Measurements from ENCODE around the gene ATG7.
A peak's percentile ranks its signal among the peaks of the same experiment; 100 is the strongest.

ATG7 gene

DNA sequence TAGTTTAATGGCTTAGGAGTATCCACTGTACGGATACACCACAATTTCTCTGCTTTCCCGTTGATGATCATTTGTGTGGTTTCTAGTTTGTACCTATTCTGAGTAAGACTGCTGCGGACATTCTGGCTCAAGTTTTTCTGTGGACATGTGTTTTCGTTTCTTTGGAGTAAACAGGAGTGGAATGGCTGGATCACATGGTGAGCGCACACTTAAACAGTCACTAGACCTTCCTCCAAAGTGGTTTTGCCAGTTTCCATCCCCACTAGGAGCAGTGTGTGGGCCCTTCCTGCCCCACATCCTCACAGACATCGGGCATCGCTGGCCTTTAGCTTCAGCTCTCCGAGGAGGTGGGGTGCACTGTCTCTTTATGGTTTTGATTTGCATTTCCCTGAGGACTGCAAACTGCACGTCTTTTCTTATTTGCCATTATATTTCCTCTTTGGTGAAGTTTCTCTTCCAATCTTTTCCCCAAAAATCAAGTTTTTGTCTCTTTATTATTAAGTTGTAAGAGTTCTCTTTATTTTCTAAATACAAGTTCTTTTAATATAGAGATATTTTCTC is 277.5 kb downstream of the ATG7 start:
- no peak for DNase-seq

DNA sequence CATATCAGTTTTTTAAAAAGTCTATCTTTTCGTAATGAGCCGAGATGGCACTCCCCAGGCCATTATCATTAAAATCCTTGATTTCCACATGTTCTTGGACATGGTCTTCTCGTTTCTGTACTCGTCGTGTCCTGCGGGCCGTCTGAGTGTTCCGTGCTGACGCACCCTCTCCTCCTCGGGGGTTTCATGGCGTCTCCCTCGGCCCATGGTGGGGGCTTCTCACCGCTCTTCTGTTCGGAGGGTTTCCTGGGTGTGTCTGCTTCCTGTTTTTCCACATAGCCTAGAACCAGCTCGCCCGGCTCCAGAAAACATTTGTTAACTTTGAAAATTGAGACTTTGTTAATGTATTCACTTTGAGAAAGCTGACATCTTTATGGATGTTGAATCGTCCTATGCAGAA is 278.8 kb downstream of the ATG7 start:
- DNase-seq: no peak

DNA sequence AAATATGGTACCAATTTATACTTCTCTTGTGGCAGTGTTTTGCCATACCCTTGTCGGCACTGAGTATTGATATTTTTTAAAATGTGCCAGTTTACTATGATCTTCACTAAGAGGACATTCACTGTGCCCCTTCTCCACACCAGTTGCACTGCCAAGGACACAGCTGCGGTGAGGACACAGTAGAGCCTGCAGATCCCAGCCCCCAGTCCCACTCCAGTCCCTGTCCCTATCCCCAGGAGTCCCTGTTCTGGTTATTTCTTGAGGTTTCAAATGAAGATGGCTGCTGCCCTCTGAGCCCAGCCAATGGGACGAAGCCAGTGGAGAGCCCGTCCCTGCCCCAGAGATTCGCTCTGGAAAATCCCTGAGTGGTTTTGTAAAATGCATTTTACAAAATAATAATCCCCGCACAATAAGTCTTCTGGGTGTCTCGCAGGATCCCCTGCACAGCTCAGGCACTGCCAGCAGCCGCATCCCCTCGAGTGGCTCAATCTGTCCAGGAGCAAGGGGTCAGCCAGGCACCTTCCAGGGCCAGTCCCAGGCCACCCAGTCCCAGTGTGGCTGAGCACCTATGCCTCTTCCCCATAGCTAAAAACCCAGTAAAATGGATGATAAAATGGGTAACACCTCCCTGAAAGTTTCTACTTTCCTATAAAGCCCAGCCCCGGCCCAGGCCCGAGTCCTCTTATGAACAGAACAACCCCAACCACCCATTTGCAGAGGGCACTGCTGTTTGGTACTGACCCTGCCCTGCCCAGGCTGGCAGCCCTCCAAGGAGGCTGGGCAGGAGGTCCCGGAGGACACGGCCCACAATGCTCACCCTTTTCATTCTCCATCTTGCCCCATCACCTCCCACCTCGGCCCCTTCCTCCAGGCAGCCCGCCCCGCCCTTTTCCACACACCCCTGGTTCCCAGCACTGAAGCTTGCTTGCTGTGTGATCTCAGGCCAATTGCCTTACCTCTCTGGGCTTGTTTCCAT is 280.4 kb downstream of the ATG7 start:
- no peak for DNase-seq

DNA sequence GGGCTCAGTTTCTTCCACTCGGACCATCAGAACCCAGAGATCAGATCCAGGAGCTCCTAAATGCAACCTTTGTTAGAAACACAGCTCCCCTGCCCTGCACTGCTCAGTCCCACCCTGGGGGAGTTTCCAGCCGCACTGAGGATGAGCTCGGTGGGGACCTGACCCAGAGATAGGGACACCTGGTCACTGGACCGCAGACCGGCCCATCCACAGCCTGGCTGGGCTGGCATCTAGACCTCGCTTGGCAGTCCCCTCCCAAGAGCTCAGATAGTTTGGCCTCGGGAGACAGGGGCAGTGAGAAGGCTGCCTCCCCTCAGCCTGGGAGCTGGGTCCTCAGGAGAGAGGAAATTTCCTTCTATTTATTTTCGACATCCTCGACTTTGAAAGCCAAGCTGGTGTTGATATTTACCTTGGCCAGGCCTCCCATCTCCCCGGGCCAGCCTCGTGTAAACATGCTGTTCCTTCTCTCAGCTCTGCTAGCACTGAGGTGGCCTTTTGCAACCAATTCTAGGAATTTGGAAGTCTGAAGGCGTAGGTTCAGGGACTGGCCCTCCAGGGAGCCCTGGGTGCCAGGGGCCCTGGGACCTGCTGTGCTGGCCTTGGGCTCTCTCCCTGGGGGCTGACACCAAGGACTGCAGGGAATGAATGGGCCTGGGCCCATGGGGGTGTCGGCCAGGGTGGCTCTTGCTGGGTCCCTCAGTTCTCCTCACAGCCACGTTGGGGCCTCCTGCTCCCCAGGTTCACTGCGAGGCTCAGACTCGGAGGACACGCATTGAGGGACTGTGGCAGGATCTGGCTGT is 281.4 kb downstream of the ATG7 start:
- DNase-seq: peak in 3 of 51 donors; percentile 34 to 41 (median 40)

DNA sequence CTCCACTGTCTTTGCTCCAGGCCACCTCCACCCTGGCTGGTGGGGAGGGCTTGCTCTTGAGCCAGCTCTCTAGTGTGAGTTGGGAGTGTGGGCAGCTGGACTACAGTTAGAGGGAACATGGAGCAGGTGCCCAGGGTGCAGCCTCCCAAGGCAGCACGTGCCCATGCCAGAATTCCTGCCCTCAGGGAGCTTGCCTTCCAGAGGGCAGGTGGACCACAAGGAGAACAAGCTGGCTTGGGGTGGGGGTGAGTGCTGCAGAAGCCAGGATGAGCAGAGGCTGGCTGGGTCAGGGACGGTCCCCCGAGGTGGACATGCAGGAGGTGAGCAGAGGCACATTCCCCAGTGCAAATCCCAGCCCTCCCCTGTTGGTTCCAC is 282.0 kb downstream of the ATG7 start:
- DNase-seq: no peak

DNA sequence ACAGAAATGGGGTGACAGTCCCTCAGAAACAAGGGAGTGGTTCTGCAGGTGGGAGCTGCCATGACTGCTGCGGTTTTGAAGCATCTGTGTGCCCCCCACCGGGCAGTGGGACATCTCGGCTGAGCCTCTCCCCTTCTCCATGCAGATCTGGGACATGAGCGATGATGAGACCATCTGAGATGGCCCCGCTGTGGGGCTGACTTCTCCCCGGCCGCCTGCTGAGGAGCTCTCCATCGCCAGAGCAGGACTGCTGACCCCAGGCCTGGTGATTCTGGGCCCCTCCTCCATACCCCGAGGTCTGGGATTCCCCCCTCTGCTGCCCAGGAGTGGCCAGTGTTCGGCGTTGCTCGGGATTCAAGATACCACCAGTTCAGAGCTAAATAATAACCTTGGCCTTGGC is 282.5 kb downstream of the ATG7 start:
- no peak for DNase-seq

DNA sequence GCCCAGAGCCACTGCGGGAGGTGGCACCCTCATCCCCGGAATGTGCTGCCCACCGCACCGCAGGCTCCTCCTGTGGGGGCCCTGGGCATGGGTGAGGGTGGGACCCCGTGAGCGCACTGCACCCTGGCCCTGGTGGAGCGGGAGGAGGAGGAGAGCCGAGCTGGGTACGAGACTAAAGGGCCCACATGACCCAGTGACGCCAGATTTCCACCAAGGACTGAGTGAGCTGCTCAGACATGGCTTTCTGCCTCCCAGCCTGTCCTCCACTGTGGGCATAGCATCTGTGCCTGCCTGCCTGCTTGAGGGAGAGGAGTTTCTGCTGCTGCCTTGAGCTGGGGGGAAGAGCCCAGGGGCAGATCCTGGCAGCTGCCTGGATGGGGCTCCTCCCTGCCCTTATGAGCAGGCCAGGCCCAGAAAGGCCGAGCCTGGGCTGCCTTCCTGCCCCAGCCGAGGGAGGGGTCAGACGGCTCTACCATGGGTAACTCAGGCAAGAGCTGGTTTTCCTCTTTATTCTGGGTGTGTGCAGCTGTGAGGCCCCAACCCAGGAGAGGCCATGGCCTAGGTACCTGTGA is 283.1 kb downstream of the ATG7 start:
- DNase-seq: peak in 2 of 51 donors; percentile 31

DNA sequence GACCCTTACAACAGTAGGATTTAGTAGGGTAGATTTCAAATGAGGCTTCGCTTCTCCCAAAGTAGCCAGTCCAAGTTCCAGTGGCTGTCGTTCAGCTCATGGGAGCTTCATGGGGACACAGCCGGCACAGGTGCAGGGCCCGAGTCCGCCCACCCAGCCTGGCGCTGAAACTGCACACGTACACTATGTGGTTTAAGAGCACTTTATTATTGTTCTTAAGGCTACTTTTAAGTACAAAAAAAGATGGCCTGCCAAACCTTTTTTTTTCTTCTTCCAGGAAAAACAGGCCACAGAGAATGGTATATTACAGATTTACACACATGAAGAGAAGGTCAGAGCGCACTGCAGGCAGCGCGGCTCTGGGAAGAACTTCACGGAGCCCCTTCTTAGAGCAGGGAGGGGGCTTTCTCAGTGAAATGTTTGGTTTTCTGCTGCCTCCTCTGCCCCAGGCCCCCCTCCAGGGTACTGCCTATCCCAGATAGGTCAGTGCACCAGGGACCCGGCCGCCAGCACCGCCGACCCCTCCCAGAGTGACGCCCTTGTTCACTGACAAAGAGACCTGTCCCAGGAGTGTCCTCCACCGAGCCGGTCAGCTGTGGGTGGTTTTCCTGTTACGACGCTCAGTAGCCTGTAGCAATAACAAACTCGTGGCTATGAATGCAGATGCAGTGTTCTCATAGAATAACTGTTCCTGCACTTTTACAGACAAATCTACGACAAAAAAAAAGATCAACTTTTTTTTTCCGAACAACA is 283.9 kb downstream of the ATG7 start:
- no peak for DNase-seq

DNA sequence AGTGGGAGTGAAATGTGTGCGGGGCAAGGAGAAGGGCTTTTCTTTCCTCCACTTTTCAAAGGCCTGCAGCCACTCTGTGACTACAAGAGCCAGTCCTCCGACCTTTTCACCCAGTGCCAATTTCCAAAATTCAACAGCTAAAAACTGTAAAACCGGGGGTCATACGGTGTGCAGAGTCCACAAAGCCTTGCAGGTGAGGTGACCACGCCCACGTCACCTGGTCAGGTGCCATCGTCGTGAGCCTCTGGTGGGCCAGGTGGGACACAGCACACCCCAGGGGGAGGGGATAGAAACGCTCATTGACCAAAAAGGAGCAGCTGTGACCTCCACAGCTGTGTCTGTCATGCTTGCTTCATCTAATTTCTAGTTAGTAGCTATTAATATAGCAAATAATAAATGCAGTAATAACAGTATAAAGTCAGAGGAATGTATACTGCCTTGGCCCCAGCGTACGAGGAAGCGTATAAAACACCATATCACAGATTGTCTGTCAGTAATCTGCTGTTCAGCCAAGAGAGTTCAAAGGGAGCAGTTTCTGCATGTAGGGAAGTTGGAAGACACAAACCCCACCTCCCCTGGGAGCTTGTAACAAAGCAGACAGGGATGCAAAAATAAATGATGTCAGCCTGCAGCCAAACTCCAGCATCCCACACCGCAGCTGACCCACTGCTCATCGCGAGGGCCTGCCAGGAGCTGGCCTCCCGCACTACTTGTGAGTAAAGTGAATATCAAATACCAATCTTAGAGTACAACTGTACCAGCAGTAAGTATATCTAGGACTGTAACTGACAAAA is 284.9 kb downstream of the ATG7 start:
- DNase-seq: peak in 1 of 51 donors; percentile 11

DNA sequence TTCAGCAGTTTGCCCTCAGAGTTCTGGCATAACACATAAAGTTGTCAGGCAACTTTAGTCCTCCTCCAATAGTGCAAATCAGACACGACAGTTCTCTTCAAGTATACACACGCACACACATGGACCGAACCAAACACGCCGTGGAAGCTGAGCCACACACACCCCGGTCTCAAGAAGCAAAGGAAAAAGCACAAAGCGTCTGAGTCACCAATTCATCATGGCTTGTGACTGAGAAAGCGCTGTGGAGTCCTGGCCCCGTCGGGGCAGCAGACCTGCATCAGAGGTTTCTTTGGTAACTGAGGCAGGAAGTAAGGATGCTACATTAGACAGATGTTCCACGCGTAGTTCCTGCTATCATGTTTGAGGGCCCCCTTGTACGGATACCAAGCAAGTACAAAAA is 285.8 kb downstream of the ATG7 start:
- peak in 7 of 51 donors; percentile 27 to 73 (median 44) for DNase-seq

DNA sequence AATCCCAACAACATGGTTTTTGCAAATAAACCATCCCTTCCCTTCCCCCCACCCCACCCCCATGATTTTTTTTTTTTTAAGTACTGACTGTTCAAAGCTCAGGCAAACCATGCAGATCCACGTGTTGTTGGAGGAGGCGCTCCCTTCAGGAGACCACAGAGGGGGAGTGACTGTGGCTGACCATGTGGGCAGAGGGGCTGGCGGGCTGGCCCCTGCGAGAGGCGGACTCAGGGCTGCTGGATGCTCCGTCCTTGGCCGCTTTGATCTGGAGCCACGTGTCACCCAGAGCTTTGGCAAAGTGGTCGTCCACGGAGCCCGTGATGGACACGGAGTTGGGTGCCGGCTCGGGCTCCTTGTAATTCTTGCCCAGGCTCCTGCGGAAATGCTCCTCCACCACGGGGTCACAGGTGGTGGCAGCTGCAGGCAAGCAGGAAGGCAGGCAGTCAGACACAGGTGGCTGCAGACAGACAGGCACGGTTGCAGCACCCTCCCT is 286.3 kb downstream of the ATG7 start:
- DNase-seq: no peak

DNA sequence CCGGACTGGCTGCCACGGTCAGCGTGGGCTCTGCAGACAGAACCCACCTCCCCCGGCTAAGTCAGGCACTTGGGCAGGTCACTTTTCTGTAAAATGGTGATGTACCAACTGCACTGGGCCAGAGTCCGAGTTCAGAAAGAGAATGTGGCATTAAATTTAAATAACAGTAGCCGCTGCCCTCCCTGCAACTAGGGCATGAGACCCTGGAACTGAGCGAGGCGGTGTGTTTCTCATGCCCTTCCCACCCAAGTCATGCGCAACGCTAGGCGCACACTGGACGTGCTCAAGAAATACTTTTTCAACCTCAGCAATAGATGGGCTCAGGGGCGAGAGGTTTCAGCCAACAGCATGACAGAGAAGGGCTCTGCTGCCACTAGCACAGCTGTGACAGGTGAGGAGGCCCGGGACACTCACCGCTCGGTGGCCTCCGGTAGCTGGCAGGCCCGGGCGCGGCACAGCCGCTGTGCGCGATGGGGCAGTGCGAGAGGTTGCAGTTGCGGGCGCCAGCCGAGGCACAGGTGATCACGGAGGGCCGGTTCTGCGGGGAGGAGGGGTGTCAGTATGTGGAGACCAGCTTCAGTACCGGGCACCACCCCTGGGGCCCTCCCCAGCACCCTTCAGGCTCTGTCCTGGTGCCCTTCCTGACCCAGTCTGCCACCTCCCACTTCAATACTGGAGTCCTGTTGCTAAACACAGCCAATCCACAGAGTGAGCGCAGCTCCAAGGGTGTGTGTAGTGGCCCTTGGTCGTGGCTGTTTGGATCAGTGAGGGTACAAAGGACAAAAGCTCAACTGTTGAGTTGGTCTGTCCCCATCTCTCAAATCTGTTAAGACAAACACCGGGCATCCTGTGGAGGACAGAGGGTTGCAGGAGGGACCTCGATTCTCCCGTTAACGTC is 287.0 kb downstream of the ATG7 start:
- peak in 1 of 51 donors; percentile 62 for DNase-seq

DNA sequence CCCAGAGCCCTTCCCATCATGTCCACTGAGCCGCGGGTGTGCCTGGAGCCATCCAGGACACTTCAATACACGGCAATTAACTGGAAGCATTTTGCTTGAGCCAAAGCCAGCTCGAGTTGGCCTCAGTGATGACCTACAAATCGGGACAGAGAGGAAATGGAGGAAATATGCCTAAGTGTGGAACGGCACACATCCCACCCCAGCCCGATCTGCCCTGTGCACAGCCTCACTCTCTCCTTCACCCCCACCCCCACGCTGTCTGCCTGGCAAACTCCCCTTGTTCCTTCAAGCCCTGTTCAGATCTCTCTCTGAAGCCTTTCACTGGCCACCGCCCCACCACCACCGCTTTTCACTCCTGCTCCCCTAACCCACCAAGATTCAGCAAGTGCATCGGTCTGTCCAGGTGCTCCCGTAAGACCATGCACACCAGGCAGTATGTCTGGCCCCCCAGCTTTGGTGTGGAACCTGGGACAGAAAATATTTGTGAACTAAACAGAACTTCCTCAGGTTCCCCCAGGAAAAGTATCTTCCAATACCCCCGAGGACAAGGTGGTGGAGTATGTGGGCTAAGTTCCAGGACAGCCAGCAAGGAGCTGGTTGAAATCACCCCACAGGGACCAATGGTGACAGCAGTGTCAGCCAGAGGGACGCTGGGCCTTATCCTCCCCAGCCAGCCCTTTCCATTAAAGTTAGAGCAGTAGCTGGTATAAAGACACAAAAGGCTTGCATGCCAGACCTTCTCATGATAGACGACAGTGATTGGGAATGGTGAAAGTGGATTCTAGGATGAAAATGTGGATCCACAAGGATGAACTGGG is 287.8 kb downstream of the ATG7 start:
- DNase-seq: peak in 2 of 51 donors; percentile 28 to 66

DNA sequence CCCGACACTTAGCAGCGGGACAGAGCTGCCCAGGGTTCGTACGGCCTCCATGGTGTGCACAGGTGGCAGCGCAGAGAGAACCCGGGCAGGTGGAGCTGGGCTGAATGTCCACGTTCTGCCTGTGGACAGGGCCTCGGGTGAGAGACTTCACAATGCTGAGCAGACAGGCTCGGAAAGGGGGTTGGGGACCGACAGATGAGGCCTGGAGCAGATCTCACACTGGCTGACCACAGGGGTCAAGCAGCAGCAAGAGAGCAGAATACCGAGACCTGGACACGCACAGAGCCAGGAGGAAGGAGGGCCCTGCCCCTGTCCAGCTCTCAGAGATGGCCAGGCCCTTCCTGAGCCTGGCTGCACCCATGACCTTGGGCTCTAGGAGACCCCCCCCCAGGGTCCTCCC is 288.5 kb downstream of the ATG7 start:
- DNase-seq: no peak

DNA sequence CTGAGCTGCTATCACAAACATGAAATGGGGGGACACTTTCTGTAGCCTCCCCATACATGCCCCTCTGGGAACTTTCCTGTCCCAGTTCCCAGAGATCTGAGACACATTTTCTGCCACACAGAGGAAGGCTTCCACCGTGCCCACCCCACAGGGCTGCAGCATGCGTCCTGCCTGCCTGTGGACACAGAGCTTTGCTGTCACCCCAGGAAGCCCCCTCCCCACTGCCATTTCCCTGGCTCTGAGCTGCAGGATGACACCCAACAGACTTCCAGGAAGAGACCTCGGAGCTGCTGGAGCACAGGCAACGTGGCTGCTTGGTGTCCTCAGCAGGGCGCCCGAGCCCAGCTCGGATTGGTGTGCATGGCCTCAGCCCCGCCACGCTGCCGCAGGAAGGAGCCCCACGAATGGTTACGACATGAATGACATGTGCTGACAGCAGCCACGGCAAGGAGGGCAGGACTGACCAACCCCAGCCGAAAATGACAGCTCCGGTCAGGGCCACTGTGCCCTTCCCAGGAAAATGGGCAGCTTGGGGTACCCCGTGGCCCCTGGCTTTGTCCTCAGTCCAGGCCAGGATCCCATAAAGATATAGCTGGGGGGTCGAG is 290.2 kb downstream of the ATG7 start:
- DNase-seq: no peak

DNA sequence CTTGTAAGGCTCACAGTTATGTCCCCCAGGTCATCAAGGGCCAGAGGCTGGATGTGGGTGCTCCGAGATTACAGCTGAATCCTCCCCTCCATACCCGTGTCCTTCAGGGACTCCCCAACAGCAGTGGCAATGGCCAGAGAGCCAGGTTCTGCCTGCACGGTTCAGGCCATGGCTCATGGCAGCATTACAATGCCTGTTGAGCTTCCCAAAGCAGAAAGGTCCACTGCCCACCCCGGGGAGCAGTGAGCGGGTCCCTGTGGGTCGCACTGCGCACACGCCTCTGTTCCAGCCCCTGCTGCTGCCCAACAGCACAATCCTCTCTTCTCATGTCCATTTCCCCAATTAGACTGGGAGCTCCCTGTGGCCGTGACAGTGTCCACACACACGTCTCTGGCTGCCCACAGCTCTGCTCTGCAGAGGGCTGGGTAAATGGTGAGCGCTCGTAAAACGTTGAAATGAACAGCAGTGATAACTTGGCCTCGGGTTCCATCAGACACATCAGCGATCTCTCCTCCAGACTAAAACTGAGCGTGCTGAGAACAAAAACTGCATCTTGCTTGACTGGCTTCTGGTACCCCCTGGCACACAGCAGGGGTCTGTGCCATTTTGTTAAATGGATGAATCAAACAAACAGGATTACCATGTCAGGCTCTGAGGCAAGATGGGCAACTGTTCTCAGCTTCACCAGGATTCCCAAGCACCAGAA is 291.1 kb downstream of the ATG7 start:
- no peak for DNase-seq

DNA sequence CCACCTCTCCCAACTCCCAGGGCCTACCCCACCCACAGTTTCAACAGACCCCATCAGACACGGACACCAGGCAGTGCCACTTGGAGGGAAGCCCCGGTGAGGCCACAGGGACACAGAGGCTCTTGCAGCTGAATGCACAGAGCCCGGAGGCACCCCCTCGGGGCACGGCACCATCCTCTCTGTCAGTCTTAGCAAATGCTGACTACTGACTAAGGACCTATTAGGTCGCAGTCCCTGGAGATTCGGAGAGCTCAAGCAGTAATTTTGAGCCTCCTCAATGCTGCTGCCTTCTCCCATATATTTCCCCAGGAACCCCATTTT is 291.6 kb downstream of the ATG7 start:
- DNase-seq: no peak
